Measurements from ENCODE around the gene PIK3R2. TPM values are rescaled to one million over a fixed set of nuclear protein-coding genes. Genes with fewer than 3 reads are reported as not detected.

PIK3R2 gene
- total RNA-seq, 4 donors from 2014 or later, result 14.4 to 33.0 (median 19.8) TPM

- DNase-seq, result peak; percentile 91 to 93
- Histone ChIP-seq H3K4me1 (peaks cover 5 to 13% of the 10 kb centered on the region in 2 donors), H3K27me3 (no peaks in the 10 kb centered on the region), H3K4me3 (replicated peaks in 1 of 3) (peak within 1 kb of the TSS; percentile 42 to 72 (median 46)), H3K36me3 (peaks cover 3 to 5% of the 10 kb centered on the region in 2 donors), H3K9me3 (no peaks in the 10 kb centered on the region), H3K27ac (peak within 1 kb of the TSS; percentile 22 to 89 (median 70))
- TF ChIP-seq, protein P1, sequence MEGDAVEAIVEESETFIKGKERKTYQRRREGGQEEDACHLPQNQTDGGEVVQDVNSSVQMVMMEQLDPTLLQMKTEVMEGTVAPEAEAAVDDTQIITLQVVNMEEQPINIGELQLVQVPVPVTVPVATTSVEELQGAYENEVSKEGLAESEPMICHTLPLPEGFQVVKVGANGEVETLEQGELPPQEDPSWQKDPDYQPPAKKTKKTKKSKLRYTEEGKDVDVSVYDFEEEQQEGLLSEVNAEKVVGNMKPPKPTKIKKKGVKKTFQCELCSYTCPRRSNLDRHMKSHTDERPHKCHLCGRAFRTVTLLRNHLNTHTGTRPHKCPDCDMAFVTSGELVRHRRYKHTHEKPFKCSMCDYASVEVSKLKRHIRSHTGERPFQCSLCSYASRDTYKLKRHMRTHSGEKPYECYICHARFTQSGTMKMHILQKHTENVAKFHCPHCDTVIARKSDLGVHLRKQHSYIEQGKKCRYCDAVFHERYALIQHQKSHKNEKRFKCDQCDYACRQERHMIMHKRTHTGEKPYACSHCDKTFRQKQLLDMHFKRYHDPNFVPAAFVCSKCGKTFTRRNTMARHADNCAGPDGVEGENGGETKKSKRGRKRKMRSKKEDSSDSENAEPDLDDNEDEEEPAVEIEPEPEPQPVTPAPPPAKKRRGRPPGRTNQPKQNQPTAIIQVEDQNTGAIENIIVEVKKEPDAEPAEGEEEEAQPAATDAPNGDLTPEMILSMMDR (IDR thresholded peaks at IDR 0.05), result no peak
- peak in 1 of 2 donors; percentile 86 for TF ChIP-seq POLR2A (IDR thresholded peaks at IDR 0.05)
- 2% methylated on average over 19 to 23 of the region's 47 CpGs for WGBS, 2 donors
- intact Hi-C loops (cut with DNase I), result no loop called here
Observed at GRCh38 chr19:18173572-18174288, 20.8 kb downstream of the PIK3R2 start, which contains the start of gene IFI30. Gene IFI30 (plus strand): TSS chr19:18173813. CDS start chr19:18173842, 29 bp downstream.

DNA sequence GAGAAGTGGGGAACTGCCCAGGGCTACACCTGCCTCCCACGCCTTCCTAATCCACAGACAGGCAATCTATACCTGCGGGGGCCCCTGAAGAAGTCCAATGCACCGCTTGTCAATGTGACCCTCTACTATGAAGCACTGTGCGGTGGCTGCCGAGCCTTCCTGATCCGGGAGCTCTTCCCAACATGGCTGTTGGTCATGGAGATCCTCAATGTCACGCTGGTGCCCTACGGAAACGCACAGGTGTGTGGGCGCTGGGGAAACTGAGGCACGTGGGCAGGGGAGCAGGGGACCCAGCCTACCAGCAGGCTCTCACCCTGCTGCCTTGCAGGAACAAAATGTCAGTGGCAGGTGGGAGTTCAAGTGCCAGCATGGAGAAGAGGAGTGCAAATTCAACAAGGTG, 22.0 kb downstream of the PIK3R2 start:
- WGBS, 2 donors, result 86 to 94% methylated on average over 2 to 10 of the region's 11 CpGs

DNA sequence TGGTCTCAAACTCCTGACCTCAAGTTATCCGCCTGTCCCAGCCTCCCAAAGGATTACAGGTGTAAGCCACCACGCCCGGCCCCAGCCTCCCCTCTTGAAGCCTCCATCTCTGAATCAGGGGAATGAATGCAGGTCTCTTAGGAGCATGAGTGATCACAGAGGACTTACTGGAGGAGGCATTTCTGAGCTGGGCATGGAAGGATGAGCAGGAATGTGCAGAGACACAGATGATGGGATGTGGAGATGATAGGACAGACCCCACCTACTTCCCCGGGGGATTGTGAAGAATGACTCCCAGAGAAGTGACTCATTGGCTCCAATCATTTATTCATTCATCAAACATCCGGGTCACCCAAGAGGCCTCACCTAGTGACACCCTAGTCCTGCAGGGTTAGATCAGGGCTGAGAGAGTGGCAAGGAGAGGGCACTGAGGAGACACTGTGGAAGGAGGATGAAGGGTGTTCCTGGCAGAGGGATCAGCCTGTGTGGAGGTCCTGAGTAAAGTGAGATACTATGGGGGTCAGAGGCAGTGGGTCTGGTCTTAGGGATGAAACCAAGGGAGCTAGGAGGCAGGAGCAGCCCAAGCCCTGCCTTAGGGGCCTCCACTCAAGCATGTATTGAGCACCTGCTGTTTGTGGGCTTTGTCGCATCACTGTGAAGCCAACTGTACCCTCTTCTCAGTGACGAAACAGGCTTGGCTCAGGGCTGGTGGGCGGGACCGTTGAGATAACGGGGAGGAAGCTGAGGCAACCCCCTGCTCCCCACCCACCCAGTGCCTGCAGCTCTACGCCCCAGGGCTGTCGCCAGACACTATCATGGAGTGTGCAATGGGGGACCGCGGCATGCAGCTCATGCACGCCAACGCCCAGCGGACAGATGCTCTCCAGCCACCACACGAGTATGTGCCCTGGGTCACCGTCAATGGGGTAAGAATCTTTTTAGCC, 23.7 kb downstream of the PIK3R2 start:
- Histone ChIP-seq H3K4me1 (peaks cover 5 to 13% of the 10 kb centered on the region in 2 donors), H3K27me3 (no peaks in the 10 kb centered on the region), H3K27ac (no peak overlapping the region), H3K36me3 (no peaks in the 10 kb centered on the region), H3K9me3 (no peaks in the 10 kb centered on the region), H3K4me3 (replicated peaks in 1 of 3) (no peak overlapping the region)
- 86 to 90% methylated on average over 11 to 15 of the region's 19 CpGs for WGBS, 2 donors
- TF ChIP-seq POLR2A (IDR thresholded peaks at IDR 0.05), result no peak
- TF ChIP-seq, protein P1 (IDR thresholded peaks at IDR 0.05), result no peak
- no peak for DNase-seq
- intact Hi-C loops (cut with DNase I), result no loop called here

More for the DNA sequence above, 22.0 kb downstream of the PIK3R2 start:
- Histone ChIP-seq H3K27ac (no peak overlapping the region), H3K4me3 (replicated peaks in 1 of 3) (no peak overlapping the region), H3K4me1 (peaks cover 5 to 13% of the 10 kb centered on the region in 2 donors), H3K9me3 (no peaks in the 10 kb centered on the region), H3K27me3 (no peaks in the 10 kb centered on the region), H3K36me3 (no peaks in the 10 kb centered on the region)
- intact Hi-C loops (cut with DNase I), result no loop called here
- no peak for DNase-seq
- TF ChIP-seq, protein P1 (IDR thresholded peaks at IDR 0.05), result no peak
- no peak for TF ChIP-seq POLR2A (IDR thresholded peaks at IDR 0.05)

DNA sequence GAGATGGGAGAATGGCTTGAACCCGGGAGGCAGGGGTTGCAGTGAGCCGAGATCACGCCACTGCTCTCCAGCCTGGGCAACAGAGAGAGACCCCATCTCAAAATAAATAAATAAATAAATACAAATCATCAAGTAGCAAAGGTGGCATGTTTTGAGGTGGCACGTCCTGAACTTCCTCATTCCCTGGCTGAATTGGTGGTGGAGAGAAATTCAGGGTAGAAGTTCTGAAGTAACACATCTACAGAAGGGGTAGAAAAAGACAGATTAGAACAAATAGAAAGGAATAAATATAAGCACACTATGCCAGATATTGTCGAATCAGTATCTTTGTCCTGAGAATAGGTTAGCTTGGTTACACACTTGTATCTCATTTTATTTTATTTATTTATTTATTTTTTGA, 27.0 kb downstream of the PIK3R2 start:
- no peak overlapping the region for H3K27ac ChIP-seq
- H3K4me3 ChIP-seq (replicated peaks in 1 of 3), result no peak overlapping the region
- H3K9me3 ChIP-seq, result no peaks in the 10 kb centered on the region
- no peak for TF ChIP-seq POLR2A (IDR thresholded peaks at IDR 0.05)
- TF ChIP-seq, protein P1 (IDR thresholded peaks at IDR 0.05), result no peak
- H3K27me3 ChIP-seq, result no peaks in the 10 kb centered on the region
- no peaks in the 10 kb centered on the region for H3K4me1 ChIP-seq
- no peak for DNase-seq
- intact Hi-C loops (cut with DNase I), result no loop called here
- WGBS, 2 donors, result 88 to 90% methylated on average over 5 of the region's 5 CpGs
- no peaks in the 10 kb centered on the region for H3K36me3 ChIP-seq
